ENCODE results near the gene STKLD1. TPM values are rescaled to one million over a fixed set of nuclear protein-coding genes. Genes with fewer than 3 reads are reported as not detected.

STKLD1 gene
- total RNA-seq, 1 experiment from 2014 or later, result 3.1 TPM

DNA sequence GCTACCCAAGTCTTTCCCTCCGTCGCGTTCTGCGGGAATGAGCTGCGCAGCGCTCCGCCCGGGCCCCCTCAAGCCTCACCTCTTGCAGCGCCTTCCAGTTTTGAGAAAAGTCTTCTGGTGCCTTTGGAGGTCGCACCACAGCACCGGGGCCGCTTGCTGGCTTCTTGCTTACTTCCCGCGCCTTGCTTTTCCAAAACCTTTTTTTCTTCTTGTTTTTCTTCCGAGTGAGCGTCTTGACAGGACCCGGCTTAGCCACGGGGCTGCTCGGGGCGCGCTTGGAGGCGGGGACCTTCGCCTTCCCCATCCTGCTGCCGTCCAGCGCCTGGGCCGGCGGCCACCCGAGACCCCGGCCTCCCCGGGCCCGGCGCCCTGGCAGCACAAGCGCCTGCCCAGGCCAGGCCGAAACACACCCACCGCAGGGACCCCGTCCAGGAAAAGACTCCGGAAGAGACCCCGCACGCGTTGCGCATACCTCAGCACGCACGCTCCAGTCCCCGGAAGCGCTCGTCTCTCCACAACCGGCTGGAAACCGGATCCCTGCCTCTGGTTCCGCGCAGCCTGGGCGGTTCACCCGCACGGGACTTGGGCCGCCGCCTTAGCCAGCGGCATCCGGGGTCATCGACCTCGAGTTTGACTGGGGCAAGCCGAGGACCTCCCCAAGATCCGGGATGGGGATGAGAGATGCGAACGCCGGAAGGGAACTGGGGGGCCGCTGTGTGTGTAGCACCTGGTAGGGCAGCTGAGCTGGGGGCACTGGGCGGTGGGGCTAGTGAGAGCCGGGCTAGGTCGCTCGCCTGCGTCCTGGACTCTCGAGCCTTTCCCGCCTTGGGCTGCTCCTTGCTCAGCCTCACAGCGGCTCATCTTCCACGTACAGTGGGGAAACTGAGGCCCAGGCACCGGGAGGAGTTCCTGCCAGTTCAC, 41.6 kb downstream of the STKLD1 start, which contains the start of gene REXO4:
Gene REXO4 (minus strand): TSS at position 470 of the 921 bp plus-strand sequence. CDS start 166 bp downstream, at position 304.
- Histone ChIP-seq H3K9me2 (ENCODE audit: insufficient read depth) (no peaks in the 10 kb centered on the region), H3K4me1 (replicated peaks; ENCODE audit: insufficient read depth) (peaks cover 8% of the 10 kb centered on the region), H3K9me3 (ENCODE audit: insufficient read depth, low read depth) (no peaks in the 10 kb centered on the region), H4K20me1 (ENCODE audit: insufficient read depth) (peaks cover 15% of the 10 kb centered on the region), H3K4me2 (peak within 1 kb of the TSS; percentile 74), H3K36me3 (ENCODE audit: low read depth) (no peaks in the 10 kb centered on the region; the same call in 1 of the 2 replicates), H3K27me3 (ENCODE audit: insufficient read depth, low read depth) (no peaks in the 10 kb centered on the region), H2AFZ (peak within 1 kb of the TSS; percentile 98), H3K79me2 (ENCODE audit: low read depth) (peaks cover 46% of the 10 kb centered on the region), H3K27ac (peak within 1 kb of the TSS; percentile 57), H3F3A (ENCODE audit: insufficient read depth, low read depth) (peaks cover 21% of the 10 kb centered on the region), H3K4me3 (peak within 1 kb of the TSS; percentile 98)
- ChIA-PET CTCF (interaction anchor here (0.5 to 0.7 kb wide), 3 partner anchors 67 to 1039 kb away, joined by 3 to 5 read pairs (median 4); no protein-coding TSS in a partner anchor), POLR2A (ENCODE audit: unreplicated experiment) (interaction anchor here (0.7 kb wide), 1 partner anchor 32 kb away, joined by 3 read pairs; no protein-coding TSS in a partner anchor)
- intact Hi-C loops (cut with micrococcal nuclease; ENCODE audit: unreplicated experiment), result no loop called here
- peak; percentile 71 to 87 for DNase-seq
- BruUV-seq (replicated peaks), result TSS peak; percentile 57
- TF ChIP-seq EZH2 (IDR thresholded peaks at IDR 0.05; ENCODE audit: low read depth), result no peak
- no peak for TF ChIP-seq CTCF (conservative IDR thresholded peaks at IDR 0.05)

DNA sequence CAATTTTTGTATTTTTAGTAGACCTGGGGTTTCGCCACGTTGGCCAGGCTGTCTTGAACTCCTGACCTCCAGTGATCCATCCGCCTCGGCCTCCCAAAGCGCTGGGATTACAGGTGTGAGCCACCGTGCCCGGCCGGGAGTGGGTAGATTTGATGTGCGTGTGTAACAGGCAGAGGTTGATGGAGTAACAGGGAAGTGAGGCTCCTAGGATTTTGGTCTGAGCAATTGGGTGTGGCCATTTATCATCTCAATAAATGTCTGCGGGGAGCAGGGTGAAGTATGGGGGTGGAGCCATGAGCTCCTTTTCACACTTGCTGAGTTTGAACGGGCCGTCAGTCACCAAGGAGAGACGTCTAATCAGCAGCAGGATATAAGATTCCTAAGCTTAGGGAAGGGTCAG, 42.8 kb downstream of the STKLD1 start:
- intact Hi-C loops (cut with micrococcal nuclease; ENCODE audit: unreplicated experiment), result no loop called here
- DNase-seq, result no peak
- BruUV-seq (replicated peaks), result no TSS peak

More for the DNA sequence above, 42.8 kb downstream of the STKLD1 start:
- no peaks in the 10 kb centered on the region; the same call in 1 of the 2 replicates for H3K36me3 ChIP-seq (ENCODE audit: low read depth)
- POLR2A ChIA-PET (ENCODE audit: unreplicated experiment), result no interaction called here
- no peak overlapping the region for H3K4me3 ChIP-seq
- peak overlapping the region; percentile 74; the same call in 1 of the 2 replicates for H3K4me2 ChIP-seq
- CTCF ChIA-PET, result interaction anchor here (0.6 to 0.7 kb wide), 2 partner anchors 1037 to 1129 kb away, joined by 3 to 5 read pairs; no protein-coding TSS in a partner anchor
- peaks cover 4% of the 10 kb centered on the region; the same call in 1 of the 2 replicates for H4K20me1 ChIP-seq (ENCODE audit: insufficient read depth)
- H3K27ac ChIP-seq, result no peak overlapping the region
- H3F3A ChIP-seq (ENCODE audit: insufficient read depth, low read depth), result peaks cover 21% of the 10 kb centered on the region
- H3K9me3 ChIP-seq (ENCODE audit: insufficient read depth, low read depth), result no peaks in the 10 kb centered on the region
- 0 out of 2 replicates have a peak, but pooled peaks cover under 1% of the 10 kb centered on the region for H3K27me3 ChIP-seq (ENCODE audit: insufficient read depth, low read depth)
- peaks cover 8% of the 10 kb centered on the region for H3K4me1 ChIP-seq (replicated peaks; ENCODE audit: insufficient read depth)
- TF ChIP-seq EZH2 (IDR thresholded peaks at IDR 0.05; ENCODE audit: low read depth), result no peak
- no peak for TF ChIP-seq CTCF (conservative IDR thresholded peaks at IDR 0.05)
- H3K79me2 ChIP-seq (ENCODE audit: low read depth), result peaks cover 37% of the 10 kb centered on the region
- no peaks in the 10 kb centered on the region for H3K9me2 ChIP-seq (ENCODE audit: insufficient read depth)
- H2AFZ ChIP-seq, result no peak overlapping the region

All from PC-9 (cell line).